Smooth muscle cell (in vitro differentiated cells): ENCODE data around the gene EFNA3. TPM values are rescaled to one million over a fixed set of nuclear protein-coding genes. Genes with fewer than 3 reads are reported as not detected.

Experiments
- DNase-seq: peaks from one replicate; lab custom pipeline; 2025; ENCODE audit not compliant: unreplicated experiment; lab: John Stamatoyannopoulos, UW
- H2AFZ ChIP-seq: fragments of 200-600 bp; sonication (generic); 2 replicates; pipeline ENCODE4 v1.6.0; 2016; ENCODE audit warnings: antibody characterized with exemption, low read depth, mild to moderate bottlenecking
- H3F3A ChIP-seq: fragments of 200-600 bp; sonication (generic); 2 replicates; pipeline ENCODE4 v1.6.0; 2017; ENCODE audit warnings: antibody characterized with exemption, low read depth
- H3K27ac ChIP-seq: fragments of 200-600 bp; sonication (generic); 2 replicates; pipeline ENCODE4 v1.5.1; 2016; ENCODE audit warnings: low read depth, mild to moderate bottlenecking
- H3K27me3 ChIP-seq: fragments of 200-600 bp; sonication (generic); 2 replicates; pipeline ENCODE4 v1.6.1; 2016; ENCODE audit warnings: low read depth, mild to moderate bottlenecking
- H3K36me3 ChIP-seq: fragments of 200-600 bp; sonication (generic); 2 replicates; pipeline ENCODE4 v1.5.1; 2016; ENCODE audit warnings: low read depth
- H3K4me1 ChIP-seq: fragments of 200-600 bp; sonication (generic); 2 replicates; pipeline ENCODE4 v1.5.1; 2016; ENCODE audit warnings: low read depth
- H3K4me2 ChIP-seq: fragments of 200-600 bp; sonication (generic); 2 replicates; pipeline ENCODE4 v1.6.0; 2016; ENCODE audit warnings: mild to moderate bottlenecking
- H3K4me3 ChIP-seq: fragments of 200-600 bp; sonication (generic); 2 replicates; pipeline ENCODE4 v1.5.1; 2016; ENCODE audit warnings: mild to moderate bottlenecking
- H3K79me2 ChIP-seq: fragments of 200-600 bp; sonication (generic); 2 replicates; pipeline ENCODE4 v1.6.0; 2016; ENCODE audit warnings: low read depth, mild to moderate bottlenecking
- H3K9ac ChIP-seq: fragments of 200-600 bp; sonication (generic); 2 replicates; pipeline ENCODE4 v1.6.0; 2016; ENCODE audit warnings: low read depth
- H3K9me3 ChIP-seq: fragments of 200-600 bp; sonication (generic); replicated peaks from 2 replicates; pipeline ENCODE4 v1.5.1; 2016; ENCODE audit warnings: low read depth
- H4K20me1 ChIP-seq: fragments of 200-600 bp; sonication (generic); 2 replicates; pipeline ENCODE4 v1.6.0; 2016; ENCODE audit warnings: low read depth
- WGBS: methylation state at CpG from one replicate; pipeline ENCODE4 v1.1.7; 2016; ENCODE audit warnings: low lambda C conversion rate; 5-methylcytosine and 5-hydroxymethylcytosine counted together
- polyA plus RNA-seq: library from polyadenylated mRNA; unstranded; fragments of >200 nt; fragmentation: Nextera tagmentation; extraction: Ambion mirVana; gene quantifications from 2 replicates; pipeline ENCODE4 v1.2.1, GENCODE V29; 2016
- total RNA-seq: library from RNA; depleted of rRNA; stranded (reverse); fragments of >200 nt; gene quantifications from 2 replicates; pipeline ENCODE4 v1.2.3, GENCODE V29; 2014
- TF ChIP-seq, protein P1 (sequence below): fragments of 200-600 bp; sonication (generic); IDR thresholded peaks from 2 replicates; pipeline ENCODE4 v1.5.1; 2017; ENCODE audit warnings: borderline replicate concordance, mild to moderate bottlenecking, antibody characterized with exemption; ENCODE audit not compliant: insufficient read depth, poor library complexity, severe bottlenecking

EFNA3 gene
- total and polyA plus RNA-seq, 2 experiments from 2014 or later: 5.2 to 9.1 TPM

DNA sequence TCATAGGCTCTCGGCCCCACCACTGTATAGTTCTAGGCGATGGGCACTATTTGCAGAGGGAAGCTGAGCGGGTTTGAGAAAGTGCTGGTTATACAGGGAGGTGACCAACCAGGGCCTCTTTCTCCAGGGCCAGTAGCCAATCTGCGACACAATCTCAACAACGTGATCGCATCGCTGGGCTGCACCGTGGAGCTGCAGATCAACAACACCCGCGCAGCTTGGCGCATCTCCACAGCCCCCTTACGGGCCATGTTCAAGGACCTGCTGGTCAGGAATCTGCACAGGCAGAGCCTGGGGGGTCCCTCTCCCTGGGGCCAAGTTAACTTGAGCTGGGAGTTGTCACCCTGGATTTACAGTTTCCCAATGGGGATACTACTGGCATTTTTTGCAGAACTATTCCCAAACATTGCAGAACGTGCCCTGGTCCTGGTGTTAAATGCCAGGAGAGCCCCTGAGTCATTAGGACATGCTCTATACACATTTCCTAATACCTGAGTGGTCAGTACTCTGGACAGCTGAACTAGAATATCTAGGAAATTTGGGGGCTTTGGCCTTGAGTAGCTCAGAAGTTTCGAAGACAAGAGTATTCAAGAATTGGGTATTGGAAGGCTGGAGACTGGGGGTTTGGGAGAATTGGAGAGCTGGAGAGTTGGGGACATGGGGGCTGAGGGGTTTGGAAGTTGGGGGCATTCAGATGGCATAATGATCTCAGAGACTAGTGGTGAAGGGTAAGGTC lies 38.1 kb upstream of the EFNA3 start:
- peaks cover 3% of the 10 kb centered on the region for H3K4me1 ChIP-seq
- H2AFZ ChIP-seq: no peak overlapping the region
- H3K79me2 ChIP-seq: no peaks in the 10 kb centered on the region
- H3K27ac ChIP-seq: no peak overlapping the region
- no peaks in the 10 kb centered on the region for H4K20me1 ChIP-seq
- H3K27me3 ChIP-seq: no peaks in the 10 kb centered on the region
- no peak overlapping the region for H3K9ac ChIP-seq
- H3K4me2 ChIP-seq: no peak overlapping the region
- DNase-seq: no peak
- H3F3A ChIP-seq: no peaks in the 10 kb centered on the region
- TF ChIP-seq, protein P1, sequence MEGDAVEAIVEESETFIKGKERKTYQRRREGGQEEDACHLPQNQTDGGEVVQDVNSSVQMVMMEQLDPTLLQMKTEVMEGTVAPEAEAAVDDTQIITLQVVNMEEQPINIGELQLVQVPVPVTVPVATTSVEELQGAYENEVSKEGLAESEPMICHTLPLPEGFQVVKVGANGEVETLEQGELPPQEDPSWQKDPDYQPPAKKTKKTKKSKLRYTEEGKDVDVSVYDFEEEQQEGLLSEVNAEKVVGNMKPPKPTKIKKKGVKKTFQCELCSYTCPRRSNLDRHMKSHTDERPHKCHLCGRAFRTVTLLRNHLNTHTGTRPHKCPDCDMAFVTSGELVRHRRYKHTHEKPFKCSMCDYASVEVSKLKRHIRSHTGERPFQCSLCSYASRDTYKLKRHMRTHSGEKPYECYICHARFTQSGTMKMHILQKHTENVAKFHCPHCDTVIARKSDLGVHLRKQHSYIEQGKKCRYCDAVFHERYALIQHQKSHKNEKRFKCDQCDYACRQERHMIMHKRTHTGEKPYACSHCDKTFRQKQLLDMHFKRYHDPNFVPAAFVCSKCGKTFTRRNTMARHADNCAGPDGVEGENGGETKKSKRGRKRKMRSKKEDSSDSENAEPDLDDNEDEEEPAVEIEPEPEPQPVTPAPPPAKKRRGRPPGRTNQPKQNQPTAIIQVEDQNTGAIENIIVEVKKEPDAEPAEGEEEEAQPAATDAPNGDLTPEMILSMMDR: no peak
- H3K9me3 ChIP-seq: no peaks in the 10 kb centered on the region
- 88% methylated on average over 12 of the region's 14 CpGs for WGBS
- no peaks in the 10 kb centered on the region for H3K36me3 ChIP-seq
- H3K4me3 ChIP-seq: no peak overlapping the region

DNA sequence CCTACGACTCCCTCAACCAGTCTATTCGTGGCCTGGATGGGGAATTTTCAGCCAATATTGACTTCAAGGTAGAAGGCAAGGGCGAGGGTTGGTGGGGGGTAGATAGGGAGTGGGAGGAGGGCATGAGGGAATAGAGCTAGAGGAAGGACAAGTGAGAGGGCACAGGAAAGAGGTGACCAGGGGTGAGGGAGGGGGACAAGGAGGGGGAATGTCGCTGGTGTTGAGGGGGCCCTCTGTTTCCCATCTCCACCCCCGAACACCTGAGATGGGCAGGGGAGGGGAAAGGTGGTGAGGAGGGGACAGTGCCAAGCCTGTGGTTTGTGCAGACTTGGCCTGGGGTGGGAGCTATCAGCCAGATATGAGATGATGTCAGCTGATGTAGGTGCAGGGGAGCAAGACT lies 35.8 kb upstream of the EFNA3 start:
- Histone ChIP-seq H3K27me3 (no peaks in the 10 kb centered on the region), H3K4me3 (no peak overlapping the region), H3F3A (no peaks in the 10 kb centered on the region), H3K9ac (no peak overlapping the region), H3K36me3 (no peaks in the 10 kb centered on the region), H3K79me2 (no peaks in the 10 kb centered on the region), H3K9me3 (no peaks in the 10 kb centered on the region), H4K20me1 (no peaks in the 10 kb centered on the region), H3K27ac (no peak overlapping the region), H2AFZ (no peak overlapping the region), H3K4me1 (peaks cover 3% of the 10 kb centered on the region), H3K4me2 (no peak overlapping the region)
- TF ChIP-seq, protein P1: no peak
- DNase-seq: no peak
- 80% methylated on average over 5 of the region's 5 CpGs for WGBS

DNA sequence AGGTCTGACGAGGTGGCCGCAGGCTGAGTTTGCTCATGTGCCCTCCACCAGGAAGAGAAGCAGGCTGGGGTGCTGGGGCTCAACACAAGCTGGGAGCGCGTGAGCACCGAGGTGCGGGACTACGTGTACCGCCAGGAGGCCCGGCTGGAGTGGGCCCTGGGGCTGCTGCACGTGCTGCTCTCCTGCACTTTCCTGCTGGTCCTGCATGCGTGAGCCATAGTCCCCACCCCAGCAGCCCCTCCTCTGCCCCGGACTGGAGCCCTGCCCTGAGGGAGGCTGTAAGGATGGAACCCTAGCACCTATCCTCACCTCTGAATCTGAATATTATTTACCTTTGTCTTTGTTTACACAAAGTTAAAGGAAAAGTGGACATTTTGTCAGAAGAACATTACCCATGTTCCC lies 35.3 kb upstream of the EFNA3 start:
- Histone ChIP-seq H3K27me3 (no peaks in the 10 kb centered on the region), H3K79me2 (no peaks in the 10 kb centered on the region), H3K4me2 (no peak overlapping the region), H3K4me1 (peaks cover 3% of the 10 kb centered on the region), H4K20me1 (no peaks in the 10 kb centered on the region), H3K9me3 (no peaks in the 10 kb centered on the region), H2AFZ (no peak overlapping the region), H3K36me3 (no peaks in the 10 kb centered on the region), H3K27ac (no peak overlapping the region), H3K4me3 (no peak overlapping the region), H3F3A (no peaks in the 10 kb centered on the region), H3K9ac (no peak overlapping the region)
- no peak for DNase-seq
- WGBS: 78% methylated on average over 12 of the region's 12 CpGs
- TF ChIP-seq, protein P1: no peak

DNA sequence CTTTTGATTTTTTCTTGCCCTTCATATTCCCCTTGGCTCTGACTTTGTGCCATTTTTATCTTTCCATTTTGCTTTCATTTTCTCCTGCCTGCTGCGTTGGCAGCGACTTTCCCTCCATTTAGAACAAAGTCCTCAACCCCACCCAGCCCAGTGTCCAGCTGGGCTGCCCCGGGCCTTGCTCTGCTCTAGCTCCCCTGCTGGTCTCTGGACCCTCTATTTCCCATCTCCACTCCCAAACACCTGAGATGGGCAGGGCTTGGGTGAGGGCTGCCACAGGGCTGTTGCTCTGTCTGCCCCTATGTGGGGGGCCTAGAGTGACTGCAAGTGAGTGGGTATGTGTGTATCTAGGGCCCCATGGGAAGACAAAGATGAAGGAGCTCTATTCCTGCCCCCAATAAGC lies 34.8 kb upstream of the EFNA3 start:
- Histone ChIP-seq H3K36me3 (no peaks in the 10 kb centered on the region), H3K4me2 (no peak overlapping the region), H3K79me2 (no peaks in the 10 kb centered on the region), H3K4me1 (peaks cover 3% of the 10 kb centered on the region), H3F3A (no peaks in the 10 kb centered on the region), H3K27ac (no peak overlapping the region), H4K20me1 (no peaks in the 10 kb centered on the region), H3K9me3 (no peaks in the 10 kb centered on the region), H3K9ac (no peak overlapping the region), H3K4me3 (no peak overlapping the region), H2AFZ (no peak overlapping the region), H3K27me3 (no peaks in the 10 kb centered on the region)
- no peak for DNase-seq
- 98% methylated on average over 3 of the region's 3 CpGs for WGBS
- TF ChIP-seq, protein P1: no peak
